Thyroid gland (tissue), 4 donors: ENCODE results near the gene FADS1. TPM values are rescaled to one million over a fixed set of nuclear protein-coding genes. Genes with fewer than 3 reads are reported as not detected.

Experiments used
- DNase-seq, 2 donors: peaks; one replicate each; pipeline ENCODE4 v3.0.0-alpha.2; 2019
- H3K27ac ChIP-seq, 3 donors: fragments of 200-600 bp; sonication (generic); 1 replicate in 2 of 3; 2 replicates in 1 of 3; pipeline ENCODE4 v1.5.1; 2016 to 2019; ENCODE audit warnings: mild to moderate bottlenecking in 1 of 3, moderate library complexity in 1 of 3
- H3K27me3 ChIP-seq: fragments of 200-600 bp; sonication (generic); one replicate; pipeline ENCODE4 v1.5.1; 2019
- H3K36me3 ChIP-seq, 2 donors: fragments of 200-600 bp; sonication (generic); one replicate each; pipeline ENCODE4 v1.5.1; 2016 to 2019
- H3K4me1 ChIP-seq, 2 donors: fragments of 200-600 bp; sonication (generic); one replicate each; pipeline ENCODE4 v1.5.1; 2017 to 2019
- H3K4me3 ChIP-seq, 3 donors: fragments of 200-600 bp; sonication (generic); replicated peaks in 1 of 3; 1 replicate in 2 of 3; 2 replicates in 1 of 3; pipeline ENCODE4 v1.5.1; 2016; ENCODE audit warnings: mild to moderate bottlenecking in 1 of 3
- H3K9me3 ChIP-seq: fragments of 200-600 bp; sonication (generic); one replicate; pipeline ENCODE4 v1.5.1; 2017
- CTCF ChIP-seq, 6 experiments: fragments of 200-600 bp in 3 of 6; fragments of 450-650 bp in 3 of 6; sonication (generic) in 3 of 6; IDR thresholded peaks; one replicate each; pipeline ENCODE4 v1.5.1; 2016 to 2019; ENCODE audit warnings: antibody characterized with exemption in 6 of 6, mild to moderate bottlenecking in 2 of 6, inconsistent platforms in 1 of 6, moderate library complexity in 1 of 6
- POLR2A ChIP-seq, 2 donors: fragments of 450-650 bp; IDR thresholded peaks; one replicate each; pipeline ENCODE4 v1.6.1; 2017; ENCODE audit warnings: antibody characterized with exemption in 2 of 2, mild to moderate bottlenecking in 2 of 2, moderate library complexity in 1 of 2
- WGBS, 2 donors: methylation state at CpG; one replicate each; pipeline ENCODE4 v1.1.5; 2017; 5-methylcytosine and 5-hydroxymethylcytosine counted together
- intact Hi-C: fragments of 100-400 bp; cut with DNase I; formaldehyde crosslinking; loops from one replicate; pipeline ENCODE4 v1.15.1; 2023
- total RNA-seq, 4 donors: library from RNA; depleted of rRNA; stranded (reverse); fragments of >200 nt; gene quantifications; one replicate each; pipeline ENCODE4 v1.2.3, GENCODE V29; 2016

FADS1 gene
- total RNA-seq, 4 donors from 2014 or later, result 6.8 to 17.3 (median 13.9) TPM

GRCh38 chr11:61792310-61793082 lies 24.3 kb downstream of the FADS1 start, which contains the start of the genes FEN1 and TMEM258:
Gene FEN1, plus strand, starts transcription at chr11:61792911. Its CDS starts 2,451 bp downstream, at chr11:61795362.
Gene TMEM258, minus strand, starts transcription at chr11:61792599. Its CDS starts 41 bp downstream, at chr11:61792558.
- intact Hi-C loops, result loop anchor here (5.0 kb wide), 1 partner anchor 315 kb away; no protein-coding TSS in a partner anchor
- peaks cover 6 to 22% of the 10 kb centered on the region in 2 donors for H3K4me1 ChIP-seq
- peak; percentile 89 to 90 for DNase-seq
- H3K9me3 ChIP-seq, result no peaks in the 10 kb centered on the region
- 0 to 1% methylated on average over 10 to 24 of the region's 61 CpGs for WGBS, 2 donors
- H3K4me3 ChIP-seq, result peak within 1 kb of the TSS; percentile 68 to 83 (median 75)
- TF ChIP-seq POLR2A (IDR thresholded peaks at IDR 0.05) (peak in 1 of 2 donors; percentile 68), CTCF (IDR thresholded peaks at IDR 0.05) (peak in 2 of 6 experiments; percentile 24 to 40)
- H3K27ac ChIP-seq, result peak within 1 kb of the TSS; percentile 91 to 98 (median 96)
- no peaks in the 10 kb centered on the region for H3K27me3 ChIP-seq
- H3K36me3 ChIP-seq, result peaks cover 25 to 28% of the 10 kb centered on the region in 2 donors

- intact Hi-C loops, result loop anchor here (5.0 kb wide), 1 partner anchor 315 kb away; no protein-coding TSS in a partner anchor
- Histone ChIP-seq H3K4me3 (peak overlapping the region; percentile 68 to 83 (median 75)), H3K27ac (peak overlapping the region; percentile 91 to 98 (median 96)), H3K27me3 (no peaks in the 10 kb centered on the region), H3K4me1 (peaks cover 6 to 22% of the 10 kb centered on the region in 2 donors), H3K36me3 (peaks cover 32 to 33% of the 10 kb centered on the region in 2 donors), H3K9me3 (no peaks in the 10 kb centered on the region)
- TF ChIP-seq POLR2A (IDR thresholded peaks at IDR 0.05) (no peak), CTCF (IDR thresholded peaks at IDR 0.05) (no peak)
- DNase-seq, result peak; percentile 60 to 67
- WGBS, 2 donors, result 6 to 7% methylated on average over 14 of the region's 14 CpGs
These were observed 25.0 kb downstream of the FADS1 start for GRCh38 chr11:61791737-61792309.

- TF ChIP-seq CTCF (IDR thresholded peaks at IDR 0.05), result no peak
- TF ChIP-seq POLR2A (IDR thresholded peaks at IDR 0.05), result no peak
These were observed 28.8 kb downstream of the FADS1 start for GRCh38 chr11:61787928-61788491.

GRCh38 chr11:61785837-61786402 lies 30.9 kb downstream of the FADS1 start:
- Histone ChIP-seq H3K27ac (peak overlapping the region in 1 of 3 donors; percentile 41), H3K4me1 (peaks cover 0 to under 1% of the 10 kb centered on the region in 2 donors), H3K27me3 (no peaks in the 10 kb centered on the region), H3K9me3 (no peaks in the 10 kb centered on the region), H3K4me3 (no peak overlapping the region), H3K36me3 (peaks cover 37 to 41% of the 10 kb centered on the region in 2 donors)
- 70 to 87% methylated on average over 7 of the region's 11 CpGs for WGBS, 2 donors
- intact Hi-C loops, result no loop called here
- peak; percentile 69 to 74 for DNase-seq
- no peak for TF ChIP-seq POLR2A (IDR thresholded peaks at IDR 0.05)
- peak in 2 of 6 experiments; percentile 16 to 21 for TF ChIP-seq CTCF (IDR thresholded peaks at IDR 0.05)

More at GRCh38 chr11:61787928-61788491, 28.8 kb downstream of the FADS1 start:
- no peak for DNase-seq
- H3K36me3 ChIP-seq, result peaks cover 37 to 41% of the 10 kb centered on the region in 2 donors
- H3K27me3 ChIP-seq, result no peaks in the 10 kb centered on the region
- H3K4me1 ChIP-seq, result peaks cover 1 to 13% of the 10 kb centered on the region in 2 donors
- no peak overlapping the region for H3K4me3 ChIP-seq
- no peaks in the 10 kb centered on the region for H3K9me3 ChIP-seq
- H3K27ac ChIP-seq, result no peak overlapping the region
- 60 to 64% methylated on average over 7 to 9 of the region's 9 CpGs for WGBS, 2 donors
- intact Hi-C loops, result no loop called here
